ENCODE measurements around the gene CALHM4.
A peak's percentile ranks its signal among the peaks of the same experiment; 100 is the strongest.

DNA sequence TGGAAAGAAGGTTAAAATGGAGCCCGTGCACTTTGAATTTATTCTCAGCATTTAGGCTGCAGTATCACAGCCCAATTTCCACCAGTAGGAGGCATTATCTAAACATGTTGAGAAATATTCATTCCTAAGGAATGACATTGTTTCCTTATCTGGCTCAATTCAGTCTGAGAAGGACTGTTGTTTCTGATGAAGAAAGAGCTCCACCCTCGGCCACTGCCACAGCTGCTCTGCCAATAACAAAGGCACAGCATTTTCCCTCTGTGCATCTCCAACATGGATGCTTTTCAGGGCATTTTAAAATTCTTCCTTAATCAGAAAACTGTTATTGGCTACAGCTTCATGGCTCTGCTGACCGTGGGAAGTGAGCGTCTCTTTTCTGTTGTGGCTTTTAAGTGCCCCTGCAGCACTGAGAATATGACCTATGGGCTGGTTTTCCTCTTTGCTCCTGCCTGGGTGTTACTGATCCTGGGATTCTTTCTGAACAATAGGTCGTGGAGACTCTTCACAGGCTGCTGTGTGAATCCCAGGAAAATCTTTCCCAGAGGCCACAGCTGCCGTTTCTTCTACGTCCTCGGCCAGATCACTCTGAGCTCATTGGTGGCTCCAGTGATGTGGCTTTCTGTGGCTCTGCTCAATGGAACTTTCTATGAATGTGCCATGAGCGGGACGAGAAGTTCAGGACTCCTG lies 42.0 kb upstream of the CALHM4 start, which contains the start of gene CALHM5:
- TF ChIP-seq, protein P1, sequence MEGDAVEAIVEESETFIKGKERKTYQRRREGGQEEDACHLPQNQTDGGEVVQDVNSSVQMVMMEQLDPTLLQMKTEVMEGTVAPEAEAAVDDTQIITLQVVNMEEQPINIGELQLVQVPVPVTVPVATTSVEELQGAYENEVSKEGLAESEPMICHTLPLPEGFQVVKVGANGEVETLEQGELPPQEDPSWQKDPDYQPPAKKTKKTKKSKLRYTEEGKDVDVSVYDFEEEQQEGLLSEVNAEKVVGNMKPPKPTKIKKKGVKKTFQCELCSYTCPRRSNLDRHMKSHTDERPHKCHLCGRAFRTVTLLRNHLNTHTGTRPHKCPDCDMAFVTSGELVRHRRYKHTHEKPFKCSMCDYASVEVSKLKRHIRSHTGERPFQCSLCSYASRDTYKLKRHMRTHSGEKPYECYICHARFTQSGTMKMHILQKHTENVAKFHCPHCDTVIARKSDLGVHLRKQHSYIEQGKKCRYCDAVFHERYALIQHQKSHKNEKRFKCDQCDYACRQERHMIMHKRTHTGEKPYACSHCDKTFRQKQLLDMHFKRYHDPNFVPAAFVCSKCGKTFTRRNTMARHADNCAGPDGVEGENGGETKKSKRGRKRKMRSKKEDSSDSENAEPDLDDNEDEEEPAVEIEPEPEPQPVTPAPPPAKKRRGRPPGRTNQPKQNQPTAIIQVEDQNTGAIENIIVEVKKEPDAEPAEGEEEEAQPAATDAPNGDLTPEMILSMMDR (IDR thresholded peaks at IDR 0.05): peak; percentile 49 to 74 (median 70)
- TF ChIP-seq EP300 (IDR thresholded peaks at IDR 0.05): no peak

All from gastroesophageal sphincter (tissue), 3 donors.